Activated naive CD4-positive, alpha-beta T cell treated with anti-CD3 and anti-CD28 coated beads, Interleukin-2, amount 50 U/mL, for 16 hours (primary cell): ENCODE data around the gene NCBP3.
"Not testable (repeated sequence)": the region's sequence is repeated elsewhere in the genome, so short reads cannot be mapped to it uniquely, and the experiment has no call there.

Experiments
- DNase-seq: peaks from one replicate; pipeline ENCODE4 v3.0.0-alpha.2; 2020

NCBP3 gene

GRCh38 chr17:3880983-3881382 lies 34.9 kb upstream of the NCBP3 start:
- DNase-seq = no peak

DNA sequence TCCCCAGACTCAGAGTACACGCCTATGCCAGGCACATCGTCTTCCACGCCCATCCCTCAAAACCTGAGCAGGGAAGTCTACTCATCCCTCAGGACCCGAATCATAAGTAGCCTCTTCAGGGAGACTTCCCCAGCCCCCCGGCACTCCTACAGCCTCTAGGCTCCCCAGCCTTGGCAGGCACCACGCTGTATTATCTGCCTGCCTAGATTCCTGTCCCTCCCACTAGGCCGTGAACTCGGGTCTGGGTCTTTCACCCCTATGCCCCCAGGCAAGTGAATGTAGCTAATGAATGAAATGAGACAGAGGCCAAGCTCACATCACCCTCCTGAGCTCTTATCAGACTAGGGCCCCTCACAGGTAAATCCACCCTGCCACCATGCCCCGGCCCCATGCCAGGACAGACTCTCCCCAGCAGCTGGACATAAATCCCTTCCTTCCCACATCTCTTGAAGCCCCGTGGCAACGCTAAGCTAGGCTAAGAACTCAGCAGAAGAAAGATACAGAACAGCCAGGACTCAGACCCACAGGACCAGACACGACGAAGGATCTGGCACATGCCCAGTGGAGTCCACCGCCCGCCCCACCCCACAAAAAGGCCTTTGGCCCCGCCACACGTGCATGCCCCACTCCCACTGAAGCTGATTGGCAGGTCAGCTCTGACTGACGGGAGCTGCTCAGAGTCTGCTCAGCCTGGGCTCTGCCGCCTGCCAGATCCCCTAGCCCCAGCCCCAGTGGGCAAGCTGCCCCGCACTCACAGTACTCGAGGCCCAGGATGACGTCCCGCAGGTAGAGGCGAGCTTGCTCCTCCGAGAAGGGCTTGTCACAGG lies 33.8 kb upstream of the NCBP3 start:
- no peak for DNase-seq

GRCh38 chr17:3879186-3879585 lies 33.1 kb upstream of the NCBP3 start:
- no peak for DNase-seq

GRCh38 chr17:3877220-3877619 lies 31.2 kb upstream of the NCBP3 start:
- DNase-seq = no peak

- DNase-seq = no peak
Observed at GRCh38 chr17:3875317-3875716, 29.3 kb upstream of the NCBP3 start.

GRCh38 chr17:3873862-3874261 lies 27.8 kb upstream of the NCBP3 start:
- DNase-seq = no peak

DNA sequence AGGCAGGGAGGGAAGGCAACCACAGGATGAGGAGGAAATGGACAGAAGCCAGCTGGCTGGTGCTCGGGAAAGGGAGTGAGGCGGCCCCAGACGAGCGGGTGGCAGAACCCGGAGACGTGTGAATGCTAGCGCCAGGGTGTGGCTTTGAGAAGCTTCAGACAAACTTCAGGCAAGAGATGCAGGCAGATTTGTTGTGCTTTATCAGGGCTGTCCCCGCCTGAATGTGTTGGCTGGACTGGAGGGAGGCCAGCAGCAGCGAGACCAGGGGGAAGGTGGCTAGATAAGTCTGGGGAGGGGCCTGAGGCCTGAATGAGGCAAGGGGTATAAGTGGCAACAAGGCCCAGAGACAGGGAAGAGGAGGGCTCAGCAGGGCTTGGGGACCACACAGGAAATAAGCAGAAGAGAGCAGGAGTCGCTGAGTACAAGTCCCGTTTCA lies 24.8 kb upstream of the NCBP3 start:
- DNase-seq = no peak

GRCh38 chr17:3867606-3868005 lies 21.6 kb upstream of the NCBP3 start:
- no peak for DNase-seq

- no peak for DNase-seq
Observed at GRCh38 chr17:3867106-3867505, 21.1 kb upstream of the NCBP3 start.

DNA sequence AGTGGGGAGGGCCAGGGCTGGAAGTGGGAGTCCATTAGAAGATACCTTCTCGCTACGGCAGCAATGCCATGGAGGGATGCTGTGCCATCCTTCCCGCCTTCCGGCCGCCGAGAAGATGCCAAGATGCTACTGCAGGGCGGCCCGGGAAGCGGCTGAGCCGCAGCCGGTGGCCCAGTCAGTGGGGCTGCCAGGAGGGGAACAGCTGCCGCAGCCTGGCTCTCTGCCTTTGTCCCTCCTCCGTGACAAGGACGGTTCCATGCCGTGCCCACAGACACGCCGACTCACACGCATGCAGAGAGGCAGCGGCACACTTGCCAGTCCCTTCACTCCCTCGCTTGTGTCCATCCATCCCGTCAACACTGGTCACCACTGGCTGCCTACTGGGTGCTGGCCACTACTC lies 20.2 kb upstream of the NCBP3 start:
- DNase-seq = no peak

DNA sequence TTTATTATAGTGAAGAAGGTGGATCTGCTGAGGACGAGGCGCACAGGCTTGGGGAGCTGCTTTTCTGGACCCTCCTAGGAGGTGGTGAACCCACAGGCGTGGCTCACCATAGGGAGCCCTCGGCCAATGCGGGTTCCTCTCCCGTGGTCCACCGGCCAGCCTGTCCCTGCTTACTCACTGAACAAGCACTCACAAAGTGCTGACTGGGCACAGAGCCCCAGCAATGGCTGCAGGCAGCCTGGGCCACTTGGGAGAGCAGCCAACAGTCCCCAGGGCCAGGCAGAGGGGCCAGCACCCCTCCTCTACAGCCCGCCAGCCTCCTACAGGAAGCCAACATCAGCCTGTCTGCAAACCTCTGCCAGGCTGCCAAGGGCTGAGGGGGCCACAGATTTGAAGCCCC lies 19.1 kb upstream of the NCBP3 start:
- DNase-seq = no peak

DNA sequence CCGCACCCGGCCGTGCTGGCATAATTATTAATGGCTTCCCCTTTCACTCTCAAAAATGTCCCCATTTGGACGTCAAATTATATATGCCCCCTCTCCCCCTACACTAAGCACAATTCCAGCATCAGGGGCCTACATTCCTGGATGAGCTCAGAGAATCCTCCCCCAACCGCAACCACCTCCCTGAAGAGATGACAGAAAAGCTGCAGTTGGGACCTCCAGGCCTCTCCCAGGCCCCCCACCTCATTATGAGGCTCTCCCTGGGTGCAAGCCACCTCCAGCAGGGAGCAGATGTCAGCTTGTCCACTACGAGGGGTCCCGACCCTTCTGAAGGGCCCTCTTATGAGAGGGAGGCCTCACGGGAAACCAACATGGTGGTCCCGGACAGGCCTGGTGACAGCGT lies 18.5 kb upstream of the NCBP3 start:
- no peak for DNase-seq

GRCh38 chr17:3861761-3862681 lies 16.0 kb upstream of the NCBP3 start:
- DNase-seq = no peak

DNA sequence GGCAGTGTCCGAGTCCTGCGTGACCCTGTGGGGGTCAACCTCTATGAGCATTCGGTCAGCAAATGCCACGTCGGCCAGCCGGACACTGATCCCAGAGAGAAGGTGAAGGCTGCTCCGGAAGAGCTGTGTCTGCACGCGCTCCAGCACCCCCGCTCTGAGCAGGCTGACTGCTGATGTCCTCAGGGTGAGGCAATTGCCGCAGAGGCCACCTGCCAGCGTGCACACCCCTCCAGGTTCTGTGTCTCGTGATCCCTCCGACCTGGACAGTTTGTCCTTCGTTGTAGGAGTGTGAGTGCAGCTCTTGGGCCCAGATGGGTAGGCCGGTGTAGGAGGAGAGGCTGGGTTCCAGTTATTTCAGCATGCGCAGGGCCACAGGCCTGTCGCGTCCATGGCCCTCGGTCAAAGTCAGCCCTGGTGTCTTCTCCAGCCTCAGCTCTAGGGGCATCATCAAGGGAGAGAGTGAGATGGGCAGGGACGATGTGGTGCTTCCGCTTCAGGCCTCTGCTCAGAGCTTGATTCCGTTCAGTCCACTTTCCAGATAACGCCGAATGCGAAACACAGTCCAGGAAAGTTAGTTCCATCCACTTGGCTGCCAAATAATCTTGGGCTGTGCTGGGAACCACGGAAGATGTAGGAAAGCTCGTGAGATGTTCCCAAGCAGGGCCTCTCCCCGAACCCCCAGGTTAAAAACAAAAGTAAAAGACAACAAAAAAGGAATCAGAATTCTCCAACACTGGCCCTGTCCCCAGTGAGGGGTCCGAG lies 15.1 kb upstream of the NCBP3 start:
- no peak for DNase-seq

- no peak for DNase-seq
Observed at GRCh38 chr17:3859940-3860339, 13.9 kb upstream of the NCBP3 start.

- DNase-seq = no peak
Observed at GRCh38 chr17:3857261-3858105, 11.4 kb upstream of the NCBP3 start.

DNA sequence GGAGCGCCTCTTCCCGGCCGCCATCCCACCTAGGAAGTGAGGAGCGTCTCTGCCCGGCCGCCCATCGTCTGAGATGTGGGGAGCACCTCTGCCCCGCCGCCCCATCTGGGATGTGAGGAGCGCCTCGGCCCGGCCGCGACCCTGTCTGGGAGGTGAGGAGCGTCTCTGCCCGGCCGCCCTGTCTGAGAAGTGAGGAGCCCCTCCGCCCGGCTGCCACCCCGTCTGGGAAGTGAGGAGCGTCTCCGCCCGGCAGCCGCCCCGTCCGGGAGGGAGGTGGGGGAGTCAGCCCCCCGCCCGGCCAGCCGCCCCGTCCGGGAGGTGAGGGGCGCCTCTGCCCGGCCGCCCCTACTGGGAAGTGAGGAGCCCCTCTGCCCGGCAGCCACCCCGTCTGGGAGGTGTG lies 8.2 kb upstream of the NCBP3 start:
- not testable (repeated sequence) for DNase-seq

DNA sequence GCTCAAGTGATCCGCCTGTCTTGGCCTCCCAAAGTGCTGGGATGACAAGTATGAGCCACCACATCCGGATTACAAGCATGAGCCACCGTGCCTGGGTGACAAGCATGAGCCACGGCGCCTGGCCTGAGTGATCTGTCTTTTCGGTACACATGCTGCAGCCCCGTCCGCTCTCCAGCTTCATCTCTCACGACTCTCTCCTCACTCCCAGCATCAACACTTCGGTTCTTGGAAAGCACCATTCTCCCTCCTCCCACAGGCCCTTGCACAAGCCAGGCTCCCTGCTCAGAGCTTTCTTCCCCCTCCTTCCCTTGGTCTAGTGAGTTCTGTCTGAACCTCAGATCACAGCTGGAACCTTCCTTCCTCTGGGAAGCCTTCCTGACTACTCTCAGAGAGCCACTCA lies 6.5 kb upstream of the NCBP3 start:
- no peak for DNase-seq

- no peak for DNase-seq
Observed at GRCh38 chr17:3851461-3852100, 5.5 kb upstream of the NCBP3 start.

- DNase-seq = no peak
Observed at GRCh38 chr17:3848229-3848835, 2.3 kb upstream of the NCBP3 start.

DNA sequence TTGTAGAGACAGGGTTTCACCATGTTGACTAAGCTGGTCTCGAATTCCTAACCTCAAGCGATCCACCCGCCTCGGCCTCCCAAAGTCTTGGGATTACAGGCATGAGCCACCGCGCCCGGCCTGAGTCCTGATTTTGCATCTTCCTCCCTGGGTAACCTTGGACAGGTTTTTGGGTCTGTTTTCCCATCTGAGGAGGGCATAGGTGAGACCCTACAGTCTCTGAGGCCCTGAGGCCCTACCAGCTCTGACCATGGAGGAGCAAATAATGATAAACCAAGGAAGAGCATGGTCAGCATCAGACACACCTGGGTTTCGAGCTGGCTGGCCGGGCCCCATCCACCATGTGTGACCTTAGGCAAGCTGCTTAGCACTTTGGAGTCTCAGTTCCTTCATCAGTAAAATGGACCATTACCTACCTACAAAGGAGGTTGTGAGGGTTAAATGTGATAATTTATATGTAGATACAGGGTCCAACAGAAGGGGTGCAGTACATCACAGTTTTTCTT lies 1.2 kb upstream of the NCBP3 start:
- no peak for DNase-seq
